NCI-H526 (cell line): Measurements from ENCODE around the gene SMC3.
A peak's percentile ranks its signal among the peaks of the same experiment; 100 is the strongest.
"Not testable (repeated sequence)": the region's sequence is repeated elsewhere in the genome, so short reads cannot be mapped to it uniquely, and the experiment has no call there.

Experiments used
- DNase-seq, 2 experiments: peaks; one replicate each; lab custom pipeline; 2025; lab: John Stamatoyannopoulos, UW

Gene SMC3

GRCh38 chr10:110584006-110584405 is 16.5 kb downstream of the SMC3 start:
- no peak for DNase-seq

GRCh38 chr10:110591760-110592159 is 24.3 kb downstream of the SMC3 start:
- DNase-seq = no peak

DNA sequence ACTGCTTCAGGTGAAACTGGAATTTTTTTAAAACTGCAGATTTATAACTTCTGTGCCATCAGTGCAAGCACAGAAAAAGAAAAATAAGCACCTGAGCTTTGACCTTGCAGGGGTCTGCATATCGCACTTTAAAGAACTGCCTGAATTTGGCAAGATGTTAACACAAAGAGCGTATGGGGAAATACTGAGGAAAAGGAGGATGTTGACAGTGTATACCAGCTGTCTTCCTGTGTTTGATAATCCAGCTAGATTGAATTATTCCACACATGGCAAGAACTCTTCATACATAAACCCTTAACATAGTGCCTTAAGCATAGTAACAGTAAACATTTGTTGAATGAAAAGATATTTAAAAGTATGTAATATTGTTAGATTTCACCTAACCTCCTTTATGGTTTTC is 30.0 kb downstream of the SMC3 start:
- no peak for DNase-seq

GRCh38 chr10:110600487-110601101 is 33.1 kb downstream of the SMC3 start:
- DNase-seq = peak; percentile 20 to 50

GRCh38 chr10:110601581-110601980 is 34.1 kb downstream of the SMC3 start:
- DNase-seq = no peak

- no peak for DNase-seq
Measured at GRCh38 chr10:110608087-110608486, 40.6 kb downstream of the SMC3 start.

- DNase-seq = peak in 1 of 2 experiments; percentile 9
Measured at GRCh38 chr10:110609605-110610004, 42.1 kb downstream of the SMC3 start.

GRCh38 chr10:110610308-110610774 is 42.8 kb downstream of the SMC3 start:
- peak; percentile 14 to 61 for DNase-seq

DNA sequence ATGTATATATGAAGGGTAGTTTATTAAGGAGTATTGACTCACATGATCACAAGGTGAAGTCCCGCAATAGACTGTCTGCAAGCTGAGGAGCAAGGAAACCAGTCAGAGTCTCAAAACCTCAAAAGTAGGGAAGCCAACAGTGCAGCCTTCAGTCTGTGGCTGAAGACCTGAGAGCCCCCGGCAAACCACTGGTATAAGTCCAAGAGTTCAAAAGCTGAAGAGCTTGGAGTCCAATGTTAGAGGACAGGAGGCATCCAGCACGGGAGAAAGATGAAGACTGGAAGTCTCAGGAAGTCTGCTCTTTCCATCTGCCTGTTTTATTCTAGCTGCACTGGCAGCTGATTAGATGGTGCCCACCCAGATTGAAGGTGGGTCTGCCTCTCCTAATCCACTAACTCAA is 43.3 kb downstream of the SMC3 start:
- DNase-seq = not testable (repeated sequence)

GRCh38 chr10:110612087-110612486 is 44.6 kb downstream of the SMC3 start:
- DNase-seq = no peak

DNA sequence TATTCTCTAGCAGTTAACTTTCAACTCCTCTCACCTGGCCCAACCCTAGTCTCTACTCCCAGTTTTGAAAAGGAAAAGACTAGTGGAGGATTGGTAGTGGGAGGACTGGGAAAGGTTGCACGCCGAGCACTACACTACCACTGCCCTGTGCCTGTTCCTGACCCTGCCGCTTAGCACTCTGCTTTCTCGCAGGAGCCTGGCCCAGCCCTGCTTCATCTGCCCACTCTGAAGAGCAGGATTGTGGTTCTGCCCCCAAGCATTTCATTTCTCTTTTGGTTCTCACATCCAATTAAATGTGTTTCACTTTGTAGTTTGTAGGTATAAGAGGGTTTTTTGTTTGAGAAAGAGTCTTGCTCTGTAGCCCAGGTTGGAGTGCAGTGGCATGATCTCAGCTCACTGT is 45.1 kb downstream of the SMC3 start:
- no peak for DNase-seq

- no peak for DNase-seq
Measured at GRCh38 chr10:110613341-110613995, 46.0 kb downstream of the SMC3 start.

DNA sequence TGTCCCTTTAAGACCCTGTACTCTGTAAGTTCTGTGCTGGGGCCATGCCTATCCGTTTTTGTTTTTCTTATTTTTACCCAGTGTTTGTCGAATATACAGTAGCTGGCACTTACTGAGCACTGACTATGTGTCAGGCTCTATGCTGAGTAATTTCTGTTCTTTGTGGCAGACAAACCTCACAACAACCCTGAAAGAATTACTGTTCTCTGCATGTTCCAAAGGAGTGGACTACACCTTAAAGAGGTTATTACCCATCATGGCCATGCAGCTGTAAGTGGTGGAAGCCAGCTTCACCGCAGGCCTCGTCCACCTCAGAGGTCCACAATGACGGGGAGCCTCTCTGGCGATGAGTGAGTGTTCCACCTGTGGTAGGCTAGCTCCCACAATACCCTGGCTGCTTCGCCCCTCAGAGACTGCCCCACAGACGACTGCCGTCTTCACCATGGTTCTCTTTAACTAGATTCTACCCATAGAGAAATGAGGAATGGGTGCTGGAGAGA is 46.6 kb downstream of the SMC3 start:
- no peak for DNase-seq

- DNase-seq = no peak
Measured at GRCh38 chr10:110615057-110615747, 47.7 kb downstream of the SMC3 start.

- DNase-seq = no peak
Measured at GRCh38 chr10:110616493-110617033, 49.1 kb downstream of the SMC3 start.

DNA sequence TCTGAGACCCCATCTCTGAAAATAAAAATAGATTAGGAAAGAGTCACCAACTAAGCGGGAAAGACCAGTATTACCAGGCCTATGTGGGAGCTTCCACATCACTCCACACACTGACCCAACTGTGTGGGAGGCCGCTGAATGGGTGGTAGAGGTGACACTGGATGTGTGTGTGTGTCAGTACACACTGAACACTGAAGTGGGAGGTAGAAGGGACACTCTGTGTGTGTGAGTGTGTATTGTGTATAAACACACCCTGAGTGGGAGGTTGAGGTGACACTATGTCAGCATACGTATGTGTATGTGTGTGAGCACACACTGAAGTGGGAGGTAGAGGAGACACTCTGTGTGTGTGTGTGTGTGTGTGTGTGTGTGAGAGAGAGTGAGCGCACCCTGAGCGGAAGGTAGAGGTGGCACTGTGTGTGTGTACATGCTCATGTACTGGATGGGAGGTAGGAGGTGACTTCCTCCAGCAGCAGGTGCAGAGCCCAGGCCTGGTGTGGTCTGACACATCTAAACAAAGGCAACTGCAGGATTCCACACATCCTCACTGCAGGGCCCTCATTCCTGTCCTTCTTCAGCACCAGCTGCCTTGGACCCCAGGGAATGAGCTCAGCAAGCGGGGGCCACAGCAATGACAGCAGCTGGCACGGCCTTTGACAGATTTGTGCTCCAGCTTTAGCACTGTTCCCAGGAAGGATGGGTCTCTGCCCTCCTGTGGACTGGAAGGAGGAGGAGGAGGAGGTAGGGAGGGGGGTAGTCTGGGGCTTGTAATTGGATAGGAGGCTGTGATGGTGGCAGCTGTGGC is 50.1 kb downstream of the SMC3 start:
- DNase-seq = no peak

DNA sequence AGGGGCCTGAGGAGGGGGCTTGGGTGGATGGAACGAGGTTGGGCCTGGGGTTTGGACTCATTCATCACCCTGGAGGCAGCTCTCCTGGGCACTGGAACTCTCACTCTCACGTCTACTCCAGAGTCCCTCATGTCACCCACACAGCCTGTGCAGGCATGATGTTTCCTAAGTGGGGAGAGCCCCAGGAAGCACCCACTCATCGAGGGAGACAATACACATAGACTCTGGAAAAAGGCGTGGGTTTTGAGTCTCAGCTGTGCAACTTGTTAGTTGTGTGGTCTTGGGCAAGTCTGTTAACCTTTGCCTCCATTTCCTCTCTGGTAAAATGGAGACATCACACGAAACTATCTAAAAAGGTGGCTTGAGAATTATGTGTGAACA is 50.7 kb downstream of the SMC3 start:
- DNase-seq = no peak

DNA sequence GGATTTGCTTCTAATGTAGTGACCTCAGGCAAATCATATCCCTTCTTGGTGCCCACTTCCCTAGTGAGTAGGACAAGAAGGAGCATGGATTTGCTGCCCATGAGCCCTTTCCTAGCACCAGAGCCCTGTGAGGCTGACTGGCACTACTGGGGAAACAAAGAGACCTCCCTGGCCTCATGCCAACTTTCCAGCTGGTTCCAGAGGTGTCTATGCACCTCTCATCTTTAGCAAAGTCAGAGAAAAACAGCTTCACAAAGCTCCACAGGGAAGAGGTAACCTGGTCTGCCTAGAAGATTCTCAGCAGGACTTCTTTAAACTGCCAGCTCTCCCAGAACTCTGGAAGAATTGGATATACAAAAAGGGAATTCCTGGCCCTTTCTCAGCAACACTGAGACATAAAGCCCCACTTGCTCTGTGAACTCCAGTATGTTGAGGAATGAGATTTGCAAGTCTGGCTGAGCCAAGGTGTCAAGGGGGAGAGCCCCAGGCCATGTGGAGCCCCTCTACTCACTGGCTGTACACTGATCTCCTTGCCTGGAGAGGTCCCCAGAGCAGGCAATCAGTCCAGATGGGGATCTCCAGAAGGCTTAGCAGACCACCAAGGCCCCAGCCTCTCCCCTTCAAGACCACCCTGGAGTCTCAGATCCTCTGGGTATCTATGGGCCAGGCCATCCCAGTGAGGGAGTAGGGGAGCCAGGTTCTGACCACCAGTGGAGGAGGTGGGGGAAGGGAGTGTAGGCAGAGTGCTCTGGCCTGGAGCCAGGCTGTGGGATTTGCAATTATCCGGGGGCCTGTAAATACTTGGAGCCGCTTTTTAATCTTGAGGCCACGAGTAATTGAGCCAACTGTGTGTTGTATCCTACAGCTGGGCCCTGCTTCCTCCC is 52.3 kb downstream of the SMC3 start:
- no peak for DNase-seq

DNA sequence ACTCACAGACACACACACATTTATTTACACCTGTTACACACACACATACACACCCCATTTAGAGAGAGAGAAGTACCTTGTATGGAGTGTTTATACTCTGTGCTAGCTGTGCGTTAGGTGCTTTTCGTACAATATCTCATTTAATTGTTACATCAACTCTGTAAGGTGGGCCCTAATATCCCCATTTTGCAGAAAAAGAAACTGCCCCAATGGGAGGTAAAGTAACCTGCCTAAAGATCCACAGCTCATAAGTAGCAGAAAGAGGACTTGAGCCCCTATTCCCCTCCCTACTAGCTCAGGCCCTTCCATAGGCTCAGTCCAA is 52.9 kb downstream of the SMC3 start:
- DNase-seq = no peak

DNA sequence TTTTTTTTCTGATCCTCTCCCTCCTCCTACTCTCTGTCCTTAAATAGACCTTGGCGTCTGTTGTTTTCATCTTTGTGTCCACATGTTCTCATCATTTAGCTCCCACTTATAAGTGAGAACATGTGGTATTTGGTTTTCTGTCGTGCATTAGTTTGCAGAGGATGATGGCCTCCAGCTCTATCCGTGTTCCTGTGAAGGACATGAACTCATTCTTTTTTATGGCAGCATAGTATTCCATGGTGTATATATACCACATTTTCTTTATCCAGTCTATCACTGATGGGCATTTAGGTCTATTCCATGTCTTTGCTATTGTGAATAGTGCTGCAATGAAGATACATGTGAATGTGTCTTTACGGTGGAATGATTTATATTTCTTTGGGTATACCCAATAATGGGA is 55.8 kb downstream of the SMC3 start:
- not testable (repeated sequence) for DNase-seq

DNA sequence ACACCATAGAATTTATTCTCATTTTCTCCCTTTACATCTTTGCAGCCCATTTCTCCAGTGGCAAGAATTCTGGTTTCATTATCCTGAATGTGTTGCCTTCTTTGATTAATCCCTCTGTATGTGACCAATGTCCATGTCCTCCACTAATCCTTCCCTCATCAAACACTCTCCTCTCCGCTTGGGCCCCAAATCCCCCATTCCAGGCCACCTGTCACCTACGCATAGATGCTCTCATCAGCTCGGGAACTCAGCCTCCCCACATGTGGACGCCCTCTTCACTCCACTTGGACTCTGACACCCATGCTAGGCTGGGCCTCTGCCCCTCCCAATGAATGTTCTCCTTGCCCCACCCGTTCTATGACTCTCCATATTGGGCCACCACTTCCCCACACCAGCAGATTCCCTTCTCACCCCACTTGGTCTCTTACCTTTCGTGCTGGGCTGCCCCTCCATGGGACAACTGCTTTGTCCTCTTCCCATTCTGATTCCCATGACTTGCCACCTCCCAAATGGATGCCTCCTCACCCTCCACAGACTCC is 57.9 kb downstream of the SMC3 start:
- DNase-seq = no peak
